NCI-H2196 (cell line): Measurements from ENCODE around the gene AIM2.
"Not testable (repeated sequence)": the region's sequence is repeated elsewhere in the genome, so short reads cannot be mapped to it uniquely, and the experiment has no call there.

Experiments
- DNase-seq: peaks from one replicate; lab custom pipeline; 2025; ENCODE audit not compliant: unreplicated experiment; lab: John Stamatoyannopoulos, UW

Gene AIM2, protein sequence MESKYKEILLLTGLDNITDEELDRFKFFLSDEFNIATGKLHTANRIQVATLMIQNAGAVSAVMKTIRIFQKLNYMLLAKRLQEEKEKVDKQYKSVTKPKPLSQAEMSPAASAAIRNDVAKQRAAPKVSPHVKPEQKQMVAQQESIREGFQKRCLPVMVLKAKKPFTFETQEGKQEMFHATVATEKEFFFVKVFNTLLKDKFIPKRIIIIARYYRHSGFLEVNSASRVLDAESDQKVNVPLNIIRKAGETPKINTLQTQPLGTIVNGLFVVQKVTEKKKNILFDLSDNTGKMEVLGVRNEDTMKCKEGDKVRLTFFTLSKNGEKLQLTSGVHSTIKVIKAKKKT

DNA sequence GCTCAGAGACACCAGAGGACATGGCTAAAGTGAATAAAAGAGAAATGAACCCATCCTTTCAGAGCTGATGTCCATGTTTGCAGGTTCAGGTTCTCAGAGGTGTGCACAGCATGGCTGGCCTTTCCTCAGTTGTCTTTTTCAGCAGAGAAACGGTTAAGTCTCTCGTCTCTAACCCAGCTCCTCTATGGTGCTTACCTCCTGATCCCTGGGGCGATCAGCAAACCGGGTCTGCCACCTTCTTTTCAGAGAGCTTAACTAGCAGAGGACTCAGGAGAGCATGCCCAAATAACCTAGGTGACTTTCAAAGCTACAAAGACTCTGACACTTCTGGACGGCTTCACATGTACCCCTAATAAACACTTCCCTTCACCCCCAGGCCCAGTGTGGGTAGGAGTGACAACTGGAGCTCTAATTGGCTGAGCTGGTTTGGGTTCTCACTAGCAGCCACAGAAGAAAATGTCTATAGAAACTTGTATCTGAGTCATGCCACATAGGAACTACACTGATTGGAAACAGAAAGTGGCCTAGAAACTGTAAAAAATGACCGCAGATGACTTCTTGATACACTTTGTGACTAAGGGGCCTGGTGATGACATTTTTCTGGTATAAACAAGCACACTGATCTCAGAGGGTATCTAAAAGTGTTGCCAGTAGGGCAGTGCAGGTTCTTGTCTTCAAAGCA lies at the start of gene AIM2:
Gene AIM2 (minus strand): TSS at position 329 of the 682 bp plus-strand sequence. CDS start 3,267 bp downstream, outside the sequence.
- no peak for DNase-seq

DNA sequence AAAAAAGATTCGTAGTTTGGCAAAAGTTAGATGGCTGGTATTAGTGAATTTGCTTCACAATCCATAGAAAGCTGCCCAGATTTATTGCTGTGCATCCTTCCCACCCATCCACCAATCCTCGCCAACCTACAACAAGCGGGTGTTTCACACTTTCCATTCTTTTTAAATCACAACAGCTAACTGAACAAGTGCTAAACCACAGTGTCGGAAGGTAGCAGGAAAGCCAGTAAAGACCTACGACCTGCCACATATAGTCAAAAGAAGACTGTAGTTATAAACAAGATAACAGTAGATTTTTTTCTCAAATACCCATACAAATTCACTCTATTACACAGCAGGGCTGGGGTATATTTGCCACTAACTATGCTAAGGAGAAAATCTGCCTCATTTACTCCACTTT lies 47.0 kb upstream of the AIM2 start:
- DNase-seq = no peak

DNA sequence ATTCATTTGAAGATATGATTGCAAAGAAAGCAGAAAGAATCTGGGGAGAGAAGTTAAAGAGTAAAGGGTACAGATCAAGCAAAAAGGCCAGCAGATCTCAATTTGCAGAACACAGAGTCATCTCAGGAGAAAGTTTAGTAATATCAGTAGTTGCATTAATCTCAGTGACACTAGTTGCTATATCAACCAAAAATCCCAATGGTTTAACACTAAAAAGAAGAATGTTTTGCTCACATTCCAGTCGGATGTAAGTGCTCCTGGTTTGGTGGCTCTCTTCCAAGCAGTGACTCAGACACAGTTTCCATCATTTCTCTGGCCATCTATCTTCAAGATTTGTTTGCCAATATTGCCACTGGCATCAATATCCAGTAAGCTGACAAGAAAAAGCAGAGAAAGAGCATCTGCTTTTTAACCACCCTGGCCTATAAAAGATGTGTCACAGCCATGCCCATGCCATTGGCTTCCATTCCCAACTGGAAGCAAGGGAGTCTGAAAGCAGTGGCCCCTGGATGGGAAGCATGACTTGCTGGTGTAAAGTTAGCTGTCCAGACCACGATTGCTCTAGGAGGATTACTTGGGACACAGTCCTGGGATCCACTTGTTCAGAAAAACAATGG lies 45.5 kb upstream of the AIM2 start:
- DNase-seq = no peak

DNA sequence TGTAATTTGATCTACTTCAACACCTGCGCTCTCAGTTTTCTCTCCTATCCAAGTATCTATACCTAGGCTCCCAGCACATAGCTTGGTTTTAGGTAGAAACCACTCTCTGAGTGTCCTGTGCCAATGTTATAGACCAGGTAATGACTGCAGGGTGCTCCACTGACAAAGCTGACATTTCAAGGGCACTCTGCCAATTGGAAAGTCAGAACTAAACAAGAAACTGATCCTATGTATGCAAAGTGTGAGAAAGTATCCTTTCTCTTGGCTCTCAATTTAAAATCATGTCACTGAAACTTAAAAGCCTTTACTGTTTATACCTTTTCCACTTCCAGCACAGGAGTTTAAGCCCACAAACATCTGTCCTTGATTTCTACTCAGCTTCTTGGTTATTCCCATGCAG lies 45.0 kb upstream of the AIM2 start:
- DNase-seq = no peak

DNA sequence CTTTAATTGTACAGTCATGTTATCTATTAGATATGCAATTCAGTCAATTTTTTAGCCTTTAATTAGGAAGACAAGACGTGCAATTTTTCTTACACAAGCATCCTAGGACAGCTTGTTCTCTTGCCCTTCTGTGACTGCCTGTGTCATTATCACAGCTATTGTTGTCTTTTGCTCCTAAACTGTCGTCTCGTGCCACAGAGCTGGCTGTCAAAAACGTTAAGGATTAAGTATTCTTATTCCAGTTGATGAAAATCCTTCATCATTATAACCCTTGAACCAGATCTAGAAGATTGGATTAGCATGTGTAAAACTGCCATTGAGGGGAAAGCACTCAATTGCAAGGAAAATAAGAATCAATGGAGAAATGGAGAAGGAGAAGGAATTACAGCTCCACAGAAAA lies 43.8 kb upstream of the AIM2 start:
- DNase-seq = no peak

DNA sequence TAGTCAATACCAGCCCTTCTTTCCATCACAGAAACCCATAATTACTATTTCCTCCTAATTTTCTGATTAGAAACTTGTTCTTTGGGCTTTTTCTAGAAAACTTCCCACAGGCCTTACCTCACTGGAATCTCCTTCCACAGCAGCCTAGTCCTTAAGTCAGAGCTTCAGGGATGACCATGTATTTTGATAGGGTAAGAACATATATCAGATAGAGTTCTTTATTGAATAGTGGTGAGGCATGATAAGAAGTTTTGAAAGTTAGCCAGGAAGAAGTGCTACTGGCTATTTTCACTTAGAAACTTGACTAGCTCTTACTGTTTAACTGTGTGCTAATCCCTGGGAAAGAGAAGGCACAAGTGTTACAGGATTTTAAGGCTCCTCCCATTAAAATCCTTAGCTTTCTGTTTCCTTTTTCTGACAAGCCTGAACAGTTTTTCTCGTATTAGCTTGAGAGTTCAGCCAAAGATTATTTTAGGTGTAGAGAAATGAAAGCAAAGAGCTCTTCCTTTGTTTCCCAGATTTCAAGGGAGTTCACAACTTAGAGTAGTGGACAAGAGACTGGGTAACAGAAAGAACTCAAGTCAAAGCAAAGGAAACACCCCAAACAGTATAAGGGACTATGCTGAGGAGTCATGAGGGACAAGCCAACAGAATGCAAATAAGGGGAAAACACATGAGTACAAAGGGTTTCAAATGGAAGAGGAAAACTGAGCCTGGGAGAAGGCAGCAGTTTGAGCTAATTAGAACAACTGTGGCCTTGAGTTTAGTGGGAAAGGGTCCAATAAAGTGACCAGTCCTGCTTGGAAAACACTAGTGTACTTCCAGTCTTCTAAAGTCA lies 37.2 kb upstream of the AIM2 start:
- no peak for DNase-seq

DNA sequence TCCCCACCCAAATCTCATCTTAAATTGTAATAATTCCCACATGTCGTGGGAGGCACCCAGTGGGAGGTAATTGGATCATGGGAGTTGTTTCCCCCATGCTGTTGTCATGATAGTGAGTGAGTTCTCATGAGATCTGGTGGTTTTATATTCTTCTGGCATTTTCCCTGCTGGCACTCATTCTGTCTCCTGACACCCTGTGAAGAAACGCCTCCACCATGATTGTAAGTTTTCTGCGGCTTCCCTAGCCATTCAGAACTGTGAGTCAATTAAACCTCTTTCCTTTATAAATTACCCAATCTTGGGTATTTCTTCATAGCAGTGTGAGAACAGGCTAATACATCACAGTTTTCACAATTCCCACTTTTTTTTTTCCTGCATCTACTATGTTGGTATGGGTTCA lies 26.5 kb upstream of the AIM2 start:
- DNase-seq = not testable (repeated sequence)

DNA sequence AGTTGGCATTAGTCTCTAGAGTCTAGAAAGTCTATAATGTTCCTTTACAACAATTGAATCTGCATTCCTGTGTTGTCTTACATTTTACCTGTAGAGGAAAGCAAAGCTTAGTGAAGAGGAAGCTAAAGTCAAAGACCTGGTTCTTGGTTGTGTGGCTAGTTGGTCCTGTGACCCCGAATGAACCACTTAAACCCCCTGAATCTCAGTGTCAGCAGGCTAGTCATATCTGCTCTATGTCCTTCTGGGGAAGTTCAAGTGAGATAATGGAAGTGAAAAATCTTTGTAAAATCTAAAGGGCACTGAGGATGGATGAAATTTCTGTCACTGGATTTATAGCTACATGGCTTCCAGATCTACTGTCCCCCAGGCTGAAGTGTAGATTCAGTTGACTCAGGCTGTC lies 24.0 kb upstream of the AIM2 start:
- DNase-seq = no peak

DNA sequence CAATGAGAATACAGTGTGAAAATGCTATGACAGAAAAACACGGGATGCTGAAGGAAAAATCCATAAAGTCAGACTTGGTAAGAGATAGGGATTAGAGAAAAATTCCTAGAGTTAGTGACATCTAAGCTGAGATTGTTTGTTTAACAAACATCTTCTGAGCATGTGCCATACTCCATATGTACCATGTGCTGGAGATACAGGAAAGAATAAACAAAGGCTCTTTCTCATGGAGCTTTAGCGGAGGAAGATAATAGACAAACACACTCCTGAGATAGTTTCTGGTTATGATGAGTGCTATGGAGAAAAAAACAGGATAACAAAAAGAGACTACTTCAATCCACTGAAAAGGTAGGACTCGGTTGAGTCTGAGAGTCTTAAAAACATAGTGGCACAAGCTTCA lies 22.0 kb upstream of the AIM2 start:
- no peak for DNase-seq

DNA sequence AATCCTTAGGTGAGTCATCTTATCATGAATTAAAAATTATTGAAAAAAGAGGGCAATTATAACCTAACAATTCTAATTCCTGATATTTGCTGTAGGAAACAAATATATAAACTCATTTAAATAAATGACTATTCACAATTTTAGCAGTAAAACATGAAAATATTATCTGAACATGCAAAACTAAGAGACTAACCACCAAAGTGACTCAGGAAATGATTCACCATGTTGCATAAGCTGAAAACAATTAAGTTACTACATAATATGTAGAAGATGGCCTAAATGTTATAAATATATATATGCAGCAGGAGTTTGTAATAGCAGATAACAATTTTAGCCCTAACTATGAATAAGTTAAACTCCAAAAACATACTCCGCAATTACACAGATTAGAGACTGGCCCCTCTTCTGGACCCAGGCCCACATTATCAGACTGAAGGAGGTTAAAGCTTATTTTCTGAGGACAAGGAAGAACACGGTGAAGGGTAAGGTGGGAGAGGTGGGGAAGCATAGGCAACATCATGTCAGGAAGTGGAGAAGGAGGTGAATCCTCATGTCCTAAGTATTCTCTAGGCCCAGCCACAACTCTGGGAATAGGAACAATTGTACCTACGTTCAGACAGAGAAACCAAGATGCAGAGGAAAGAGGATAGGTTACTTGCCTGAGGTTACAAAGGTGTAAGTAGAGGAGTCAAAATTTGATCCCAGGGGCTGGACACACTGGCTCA lies 15.6 kb upstream of the AIM2 start:
- no peak for DNase-seq

DNA sequence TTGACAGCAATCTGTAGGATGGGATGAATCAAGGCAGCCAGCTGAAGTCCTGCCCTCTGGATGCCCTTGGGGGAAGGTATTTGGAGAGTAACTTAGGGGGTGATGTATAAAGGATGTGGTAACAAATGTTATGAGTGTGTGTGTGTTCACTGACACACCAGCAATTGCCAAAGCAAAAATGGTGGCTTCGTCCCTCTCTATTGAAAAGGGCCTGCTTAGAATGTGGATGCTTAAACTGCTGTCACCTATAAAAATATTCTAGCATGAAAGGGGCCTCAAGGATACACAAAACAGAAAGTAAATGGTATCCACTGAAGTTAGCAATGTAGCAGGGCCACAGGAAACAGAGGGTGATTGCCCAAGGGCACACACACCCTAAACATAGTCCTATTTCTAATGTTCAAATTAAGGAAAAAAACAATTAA lies 15.1 kb upstream of the AIM2 start:
- DNase-seq = no peak

DNA sequence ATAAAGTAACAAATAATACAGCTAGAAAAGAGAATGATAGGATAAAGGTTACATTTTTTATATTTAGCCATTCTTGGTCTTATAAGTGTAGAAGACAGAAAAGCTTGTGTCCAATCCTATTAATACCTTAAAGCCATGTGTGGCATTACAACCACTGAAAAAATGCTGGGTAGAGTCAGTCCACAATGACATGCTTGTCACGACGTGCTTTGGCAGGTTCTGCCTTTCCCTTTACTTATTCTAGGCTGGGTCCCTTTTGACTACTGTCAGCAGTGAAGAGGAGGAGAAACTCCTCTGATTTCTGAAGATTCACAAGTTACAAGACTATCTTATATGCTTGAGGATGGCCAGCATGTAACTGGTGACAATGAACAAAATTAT lies 14.6 kb upstream of the AIM2 start:
- DNase-seq = no peak

DNA sequence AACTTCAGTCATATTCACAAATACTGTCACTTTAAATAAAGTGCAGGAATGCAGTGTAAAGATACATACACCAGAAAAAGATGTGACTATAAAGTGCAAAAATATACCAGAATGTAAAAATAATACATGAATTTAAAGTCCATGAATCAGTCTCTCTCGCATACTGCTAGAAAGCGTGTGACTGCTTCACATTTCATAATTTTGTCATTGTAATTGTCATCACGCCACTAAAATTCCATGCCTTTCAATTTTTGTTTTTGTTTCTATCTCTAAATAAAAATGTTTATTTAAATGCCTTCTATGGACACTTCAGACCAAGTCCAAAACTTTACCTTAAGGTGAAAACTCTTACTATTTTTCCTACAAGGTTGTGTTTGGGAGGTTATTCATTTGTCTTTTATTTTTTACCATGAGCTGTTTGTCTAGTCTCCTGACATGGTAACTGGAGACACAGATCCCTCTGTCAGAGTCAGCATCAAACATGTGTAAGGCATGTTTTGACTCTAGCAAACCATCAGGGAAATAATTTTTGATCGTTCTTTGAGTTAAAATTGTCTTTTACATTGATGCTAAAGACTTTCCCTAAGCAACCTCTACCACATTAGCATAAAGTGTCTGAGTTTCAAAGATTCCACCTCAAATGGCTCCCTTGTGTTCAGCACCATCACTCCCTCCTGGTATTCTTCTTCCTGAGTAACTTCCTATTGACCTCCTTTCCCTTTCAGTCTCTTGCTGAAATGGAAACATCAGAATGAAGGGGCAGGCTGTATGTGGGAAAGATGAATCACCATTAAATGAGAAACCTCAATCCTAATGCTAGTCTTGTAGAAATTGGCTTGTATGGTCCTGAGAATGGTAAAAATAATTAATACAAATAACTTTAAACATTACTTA lies 14.0 kb upstream of the AIM2 start:
- no peak for DNase-seq

DNA sequence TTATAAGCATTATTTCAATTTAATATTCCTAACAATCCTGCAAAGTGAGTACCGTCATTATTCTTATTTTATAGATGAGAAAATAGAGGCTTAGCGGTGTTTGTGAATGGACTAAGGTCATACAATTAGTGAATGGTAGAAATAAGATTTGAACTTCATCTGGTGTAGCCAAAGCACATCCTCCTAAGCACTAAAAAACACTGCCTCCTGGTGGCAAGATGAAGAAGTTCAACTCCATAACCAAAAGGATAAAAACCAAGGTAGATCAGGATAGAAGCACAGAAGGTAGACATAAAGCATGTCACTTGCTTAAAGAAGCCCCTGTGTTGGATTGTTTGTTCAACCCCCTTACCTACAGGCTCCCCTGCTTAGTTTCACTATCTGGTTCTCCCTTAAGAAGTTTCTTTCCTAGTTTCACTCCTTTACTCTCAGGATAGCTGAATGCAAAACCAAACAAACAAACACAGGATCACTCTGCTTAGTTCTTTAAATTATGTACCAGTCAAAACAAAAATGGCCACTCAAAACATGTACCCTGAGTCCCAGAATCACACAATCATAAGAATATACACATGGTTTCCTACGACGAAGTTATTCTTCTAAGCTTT lies 12.7 kb upstream of the AIM2 start:
- DNase-seq = no peak

DNA sequence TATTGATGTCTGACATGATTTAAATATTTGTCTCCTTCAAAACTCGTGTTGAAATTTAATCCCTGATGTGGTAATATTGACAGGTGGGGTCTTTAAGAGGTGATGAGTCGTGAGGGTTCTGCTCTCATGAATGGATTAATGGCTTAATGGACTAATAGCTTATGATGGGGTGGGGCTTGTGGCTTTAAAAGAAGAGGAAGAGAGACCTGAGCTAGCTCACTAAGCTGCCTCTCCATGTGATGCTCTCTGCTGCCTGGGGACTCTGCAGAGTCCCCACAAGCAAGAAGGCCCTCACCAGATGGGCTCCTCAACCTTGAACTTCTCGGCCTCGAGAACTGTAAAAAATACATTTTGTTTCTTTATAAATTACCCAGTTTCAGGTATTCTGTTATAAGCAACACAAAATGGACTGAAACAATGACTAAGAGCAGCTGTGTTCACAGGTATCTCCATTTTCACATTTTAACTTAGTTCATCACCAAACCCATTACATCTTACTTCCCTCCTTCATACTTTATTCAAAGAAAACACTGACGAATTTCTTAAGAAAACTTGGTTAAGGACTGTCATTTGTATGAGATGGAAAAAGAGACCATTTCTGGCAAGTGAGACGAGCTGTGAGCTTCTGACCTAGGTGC lies 12.1 kb upstream of the AIM2 start:
- DNase-seq = no peak

DNA sequence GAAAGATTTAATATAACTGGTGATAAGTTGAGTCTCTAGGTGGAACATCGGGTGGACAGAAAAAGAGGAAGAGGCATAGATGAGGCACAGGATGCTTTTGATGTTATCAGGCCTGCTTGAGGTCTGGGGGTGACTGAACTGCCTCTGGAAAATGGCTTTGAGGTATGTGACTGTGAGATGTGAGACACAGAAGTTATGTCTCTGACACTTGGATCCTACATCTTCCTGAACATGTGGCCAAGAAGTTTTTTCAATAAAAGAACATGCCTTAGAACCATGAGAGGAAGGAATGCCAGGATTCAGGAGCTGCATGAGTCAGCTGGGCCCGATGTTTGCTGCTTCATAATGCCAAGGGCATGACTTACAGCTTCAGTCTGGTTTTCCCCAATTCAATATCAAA lies 11.5 kb upstream of the AIM2 start:
- DNase-seq = no peak

DNA sequence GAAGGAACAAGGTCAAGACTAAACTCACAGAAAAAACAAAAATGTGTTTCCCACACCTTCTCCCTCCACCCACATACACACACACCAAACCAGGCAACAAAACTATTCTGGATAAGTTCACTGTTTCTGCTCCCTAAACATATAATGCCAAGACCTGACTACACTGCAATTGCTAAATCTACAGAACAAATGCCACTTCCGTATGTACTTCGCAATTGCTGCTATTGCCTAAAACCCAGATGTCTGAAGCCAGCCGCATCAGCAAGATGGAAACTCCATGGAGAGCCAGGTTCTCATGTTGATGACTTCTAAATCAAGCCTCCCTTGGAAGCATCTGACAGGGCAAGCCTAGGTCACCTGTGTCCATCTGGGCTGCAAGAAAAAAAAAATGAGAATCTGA lies 8.3 kb upstream of the AIM2 start:
- DNase-seq = no peak

DNA sequence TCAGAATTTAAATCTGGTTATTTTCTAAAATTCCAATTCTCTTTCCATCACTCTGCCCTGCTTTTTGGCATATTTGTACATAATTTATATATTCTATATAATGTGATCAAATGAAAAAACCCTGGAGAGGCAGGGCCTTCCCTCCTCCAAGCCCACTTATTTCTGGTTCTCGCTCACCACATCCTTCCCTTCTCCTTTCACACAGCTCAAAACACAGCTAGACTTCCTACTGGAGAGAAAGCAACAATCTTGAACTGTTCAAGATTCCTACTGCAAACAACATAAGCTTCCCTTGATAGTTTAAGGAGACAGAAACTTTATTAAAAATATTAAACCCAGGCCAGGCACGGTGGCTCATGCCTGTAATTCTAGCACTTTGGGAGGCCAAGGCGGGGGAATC lies 7.6 kb upstream of the AIM2 start:
- no peak for DNase-seq

DNA sequence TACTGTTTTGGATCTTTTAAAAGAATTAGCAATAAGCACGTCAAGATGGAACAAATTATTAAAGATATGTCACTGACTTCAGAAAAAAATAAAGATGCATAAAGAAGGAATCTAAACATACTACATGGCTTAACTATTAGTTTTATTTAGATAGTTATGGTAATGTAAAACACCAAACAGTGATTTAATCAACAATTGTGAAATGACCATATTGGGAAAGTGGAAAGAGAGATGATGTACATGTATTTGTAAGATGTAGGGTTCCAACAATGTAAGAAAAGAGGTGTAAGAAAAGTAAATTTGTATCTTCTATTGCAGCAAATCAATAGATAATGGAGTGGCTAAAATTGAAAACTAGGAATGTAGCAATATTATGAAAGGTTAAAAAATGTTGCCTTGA lies 6.4 kb upstream of the AIM2 start:
- DNase-seq = no peak
